Ishikawa (cell line): ENCODE results near the gene SASH1.

ENCODE experiments used
- CEBPB ChIP-seq: IDR thresholded peaks from 2 replicates; pipeline ENCODE4 v1.6.1; 2012
- CREB1 ChIP-seq: IDR thresholded peaks from 2 replicates; pipeline ENCODE4 v1.6.1; 2012; ENCODE audit warnings: low read depth
- EGR1 ChIP-seq: IDR thresholded peaks from 2 replicates; pipeline ENCODE4 v1.6.1; 2012
- EP300 ChIP-seq: IDR thresholded peaks from 2 replicates; pipeline ENCODE4 v1.6.1; 2012; ENCODE audit warnings: borderline replicate concordance
- FOXM1 ChIP-seq: IDR thresholded peaks from 2 replicates; pipeline ENCODE4 v1.6.1; 2012; ENCODE audit warnings: low read depth, borderline replicate concordance
- MAX ChIP-seq: IDR thresholded peaks from 2 replicates; pipeline ENCODE4 v1.6.1; 2012
- NFIC ChIP-seq: IDR thresholded peaks from 2 replicates; pipeline ENCODE4 v1.6.1; 2012
- RAD21 ChIP-seq: IDR thresholded peaks from 2 replicates; pipeline ENCODE4 v1.6.1; 2012; ENCODE audit warnings: low read depth
- REST ChIP-seq: IDR thresholded peaks from 2 replicates; pipeline ENCODE4 v1.6.1; 2012; ENCODE audit warnings: low read depth, mild to moderate bottlenecking
- TAF1 ChIP-seq: IDR thresholded peaks from 2 replicates; pipeline ENCODE4 v1.6.1; 2012; ENCODE audit warnings: low read depth, mild to moderate bottlenecking
- TCF12 ChIP-seq: IDR thresholded peaks from 2 replicates; pipeline ENCODE4 v1.6.1; 2012; ENCODE audit warnings: low read depth
- TEAD4 ChIP-seq: IDR thresholded peaks from 2 replicates; pipeline ENCODE4 v1.6.1; 2012
- USF1 ChIP-seq: IDR thresholded peaks from 2 replicates; pipeline ENCODE4 v1.6.1; 2012
- YY1 ChIP-seq: IDR thresholded peaks from 2 replicates; pipeline ENCODE4 v1.6.1; 2012; ENCODE audit warnings: low read depth
- ZBTB7A ChIP-seq: IDR thresholded peaks from 2 replicates; pipeline ENCODE4 v1.6.1; 2012; ENCODE audit warnings: low read depth

The SASH1 gene

GRCh38 chr6:148342350-148343046 lies at the start of gene SASH1:
Gene SASH1, plus strand, starts transcription at chr6:148342838. Its CDS starts 230 bp downstream, at chr6:148343068.
- TF ChIP-seq CEBPB (no peak), RAD21 (no peak), TEAD4 (no peak), YY1 (no peak), EGR1 (no peak), CREB1 (no peak), TCF12 (no peak), FOXM1 (peak; percentile 48; the same call in 1 of the 2 replicates), EP300 (no peak), REST (no peak), NFIC (0 out of 2 replicates have a peak, but pooled peaks have one; percentile 4), MAX (peak; percentile 90), TAF1 (peak; percentile 49), ZBTB7A (no peak), USF1 (peak; percentile 87)

- TF ChIP-seq EGR1 (no peak), CREB1 (no peak), REST (no peak), USF1 (no peak), FOXM1 (no peak)
Measured at GRCh38 chr6:148293181-148293995, 49.2 kb upstream of the SASH1 start.

- no peak for TF ChIP-seq NFIC
- TF ChIP-seq YY1 = no peak
- TF ChIP-seq MAX = no peak
- TF ChIP-seq USF1 = no peak
- TF ChIP-seq EP300 = no peak
- no peak for TF ChIP-seq EGR1
- no peak for TF ChIP-seq ZBTB7A
- no peak for TF ChIP-seq CREB1
- no peak for TF ChIP-seq FOXM1
- no peak for TF ChIP-seq RAD21
- no peak for TF ChIP-seq TEAD4
- no peak for TF ChIP-seq TAF1
- TF ChIP-seq REST = no peak
- no peak for TF ChIP-seq TCF12
- no peak for TF ChIP-seq CEBPB
Measured at GRCh38 chr6:148294059-148294458, 48.6 kb upstream of the SASH1 start.
